ENCODE results near the gene NXPH3.
"Not testable (repeated sequence)": the region's sequence is repeated elsewhere in the genome, so short reads cannot be mapped to it uniquely, and the experiment has no call there.

The NXPH3 gene

GRCh38 chr17:49548506-49549310 lies 27.0 kb upstream of the NXPH3 start:
- no peak overlapping the region for H3K27ac ChIP-seq (replicated peaks)
- H3K4me3 ChIP-seq (replicated peaks; ENCODE audit: insufficient read depth, low read length), result no peak overlapping the region
- TF ChIP-seq REST (IDR thresholded peaks at IDR 0.05; ENCODE audit: insufficient replicate concordance, low read depth), result no peak
- TF ChIP-seq SPI1 (IDR thresholded peaks at IDR 0.05; ENCODE audit: borderline replicate concordance, low read depth), result no peak
- TF ChIP-seq CTCF (IDR thresholded peaks at IDR 0.05; ENCODE audit: insufficient read depth, low read length), result peak; percentile 19
- no peak for TF ChIP-seq POLR2AphosphoS5 (IDR thresholded peaks at IDR 0.05; ENCODE audit: low read depth)
- no peak for TF ChIP-seq GABPA (IDR thresholded peaks at IDR 0.05; ENCODE audit: low read depth)
- H3K27me3 ChIP-seq (ENCODE audit: insufficient read depth, poor library complexity, severe bottlenecking), result no peaks in the 10 kb centered on the region
- DNase-seq (ENCODE audit: low read depth in 1 of 2, low spot score in 1 of 2), result no peak

- DNase-seq (ENCODE audit: low read depth in 1 of 2, low spot score in 1 of 2), result no peak
- H3K4me3 ChIP-seq (replicated peaks; ENCODE audit: insufficient read depth, low read length), result no peak overlapping the region
- TF ChIP-seq CTCF (IDR thresholded peaks at IDR 0.05; ENCODE audit: insufficient read depth, low read length) (no peak), REST (IDR thresholded peaks at IDR 0.05; ENCODE audit: insufficient replicate concordance, low read depth) (no peak), POLR2AphosphoS5 (IDR thresholded peaks at IDR 0.05; ENCODE audit: low read depth) (no peak), GABPA (IDR thresholded peaks at IDR 0.05; ENCODE audit: low read depth) (no peak), SPI1 (IDR thresholded peaks at IDR 0.05; ENCODE audit: borderline replicate concordance, low read depth) (no peak)
- no peak overlapping the region for H3K27ac ChIP-seq (replicated peaks)
- no peaks in the 10 kb centered on the region for H3K27me3 ChIP-seq (ENCODE audit: insufficient read depth, poor library complexity, severe bottlenecking)
Measured at GRCh38 chr17:49549311-49549605, 26.4 kb upstream of the NXPH3 start.

GRCh38 chr17:49549691-49550678 lies 25.7 kb upstream of the NXPH3 start:
- Histone ChIP-seq H3K27ac (replicated peaks) (no peak overlapping the region), H3K4me3 (replicated peaks; ENCODE audit: insufficient read depth, low read length) (no peak overlapping the region), H3K27me3 (ENCODE audit: insufficient read depth, poor library complexity, severe bottlenecking) (no peaks in the 10 kb centered on the region)
- no peak for DNase-seq (ENCODE audit: low read depth in 1 of 2, low spot score in 1 of 2)
- no peak for TF ChIP-seq SPI1 (IDR thresholded peaks at IDR 0.05; ENCODE audit: borderline replicate concordance, low read depth)
- no peak for TF ChIP-seq REST (IDR thresholded peaks at IDR 0.05; ENCODE audit: insufficient replicate concordance, low read depth)
- TF ChIP-seq GABPA (IDR thresholded peaks at IDR 0.05; ENCODE audit: low read depth), result no peak
- TF ChIP-seq POLR2AphosphoS5 (IDR thresholded peaks at IDR 0.05; ENCODE audit: low read depth), result no peak
- no peak for TF ChIP-seq CTCF (IDR thresholded peaks at IDR 0.05; ENCODE audit: insufficient read depth, low read length)

GRCh38 chr17:49550764-49551163 lies 24.9 kb upstream of the NXPH3 start:
- H3K27ac ChIP-seq (replicated peaks); H3K27me3 ChIP-seq (ENCODE audit: insufficient read depth, poor library complexity, severe bottlenecking); DNase-seq (ENCODE audit: low read depth in 1 of 2, low spot score in 1 of 2); H3K4me3 ChIP-seq (replicated peaks; ENCODE audit: insufficient read depth, low read length): not testable (repeated sequence)

All from HL-60 (cell line).